ENCODE data around the gene GRIP1.
A peak's percentile ranks its signal among the peaks of the same experiment; 100 is the strongest.
"Not testable (repeated sequence)": the region's sequence is repeated elsewhere in the genome, so short reads cannot be mapped to it uniquely, and the experiment has no call there.

Gene GRIP1

GRCh38 chr12:66304296-66304900 lies 374.5 kb downstream of the GRIP1 start:
- DNase-seq = no peak

- DNase-seq = not testable (repeated sequence)
These were observed 375.5 kb downstream of the GRIP1 start for GRCh38 chr12:66303316-66303804.

GRCh38 chr12:66302827-66303169 lies 376.1 kb downstream of the GRIP1 start:
- DNase-seq = no peak

GRCh38 chr12:66301944-66302826 lies 376.7 kb downstream of the GRIP1 start, which contains the start of gene HELB:
Gene HELB, plus strand, starts transcription at chr12:66302493. Its CDS starts 111 bp downstream, at chr12:66302604.
- DNase-seq = peak; percentile 96 to 99

- DNase-seq = no peak
These were observed 381.0 kb downstream of the GRIP1 start for GRCh38 chr12:66297923-66298322.

Data from stimulated activated CD4-positive, alpha-beta T cell treated with anti-CD3 and anti-CD28 coated beads, Interleukin-4, amount 100 ng/mL, for 4 hours (primary cell).